Measurements from ENCODE around the gene ODAD4.
"Not testable (repeated sequence)": the region's sequence is repeated elsewhere in the genome, so short reads cannot be mapped to it uniquely, and the experiment has no call there.

ODAD4 gene

GRCh38 chr17:42002175-42002791 lies 71.9 kb downstream of the ODAD4 start:
- DNase-seq (no peak), ATAC-seq (no peak)

DNA sequence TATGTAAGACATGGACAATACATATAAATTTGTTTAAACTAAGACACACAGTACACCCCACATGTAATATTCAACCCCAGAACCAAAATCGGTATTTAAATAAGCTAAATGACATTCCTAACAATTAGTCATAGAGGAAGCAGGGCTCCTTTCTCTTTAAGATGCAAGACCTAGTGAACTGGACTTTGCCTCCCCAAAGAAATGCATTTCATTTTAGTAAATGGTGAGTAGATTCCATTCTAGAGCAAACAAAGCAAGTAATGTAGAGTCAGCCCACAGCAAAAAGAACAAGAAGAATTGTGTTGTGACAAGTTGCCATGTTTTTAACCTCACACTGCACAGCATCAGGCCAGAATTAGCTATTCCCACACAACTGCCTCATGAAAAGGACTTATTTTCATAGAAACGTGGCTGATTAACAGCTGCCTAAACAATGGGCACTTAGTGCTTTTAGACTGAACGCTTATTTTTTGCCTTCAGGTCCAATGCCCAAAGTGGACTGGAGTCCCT lies 72.4 kb downstream of the ODAD4 start:
- DNase-seq, result no peak
- ATAC-seq, result no peak

DNA sequence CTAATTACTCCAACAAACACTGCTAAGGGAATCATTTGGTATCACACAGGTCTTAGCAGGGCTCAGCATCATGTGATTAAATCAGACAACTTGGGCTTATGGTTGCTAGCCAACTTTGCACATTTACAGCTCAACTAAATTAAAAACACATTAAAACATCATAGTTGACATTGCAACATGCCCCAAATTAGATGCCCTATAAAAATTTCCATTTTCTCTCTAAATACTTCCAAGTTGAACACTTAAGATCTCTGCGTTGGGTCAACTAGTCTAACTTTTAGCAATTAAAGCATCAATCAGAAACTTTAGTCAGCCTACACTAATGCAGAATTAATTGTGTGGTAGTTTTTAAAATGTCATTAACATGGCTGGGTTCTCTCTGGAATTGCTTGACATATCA lies 74.7 kb downstream of the ODAD4 start:
- DNase-seq, result no peak
- no peak for ATAC-seq

DNA sequence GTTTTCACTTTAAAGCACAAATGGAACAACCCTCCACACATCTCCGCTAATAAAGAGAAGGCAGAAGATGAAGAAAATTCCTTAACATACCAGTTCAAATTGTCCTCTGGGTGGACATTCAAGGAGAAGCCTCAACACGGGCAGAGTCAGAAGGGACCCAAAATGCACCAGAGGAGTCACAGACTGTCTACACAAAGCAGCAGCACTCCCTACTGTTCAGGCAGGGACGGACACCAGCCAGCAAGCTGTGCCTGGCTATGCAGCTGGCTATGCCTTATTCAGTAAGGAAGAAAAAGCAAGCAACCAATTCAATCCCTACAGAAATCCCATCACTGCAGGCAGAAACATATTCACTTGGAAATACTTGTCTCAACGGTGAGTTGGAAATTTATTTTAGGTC lies 78.8 kb downstream of the ODAD4 start:
- no peak for DNase-seq
- ATAC-seq, result no peak

GRCh38 chr17:42010266-42010680 lies 79.9 kb downstream of the ODAD4 start:
- not testable (repeated sequence) for DNase-seq, ATAC-seq

- no peak for ATAC-seq
Observed at GRCh38 chr17:42010898-42011516, 80.6 kb downstream of the ODAD4 start.

DNA sequence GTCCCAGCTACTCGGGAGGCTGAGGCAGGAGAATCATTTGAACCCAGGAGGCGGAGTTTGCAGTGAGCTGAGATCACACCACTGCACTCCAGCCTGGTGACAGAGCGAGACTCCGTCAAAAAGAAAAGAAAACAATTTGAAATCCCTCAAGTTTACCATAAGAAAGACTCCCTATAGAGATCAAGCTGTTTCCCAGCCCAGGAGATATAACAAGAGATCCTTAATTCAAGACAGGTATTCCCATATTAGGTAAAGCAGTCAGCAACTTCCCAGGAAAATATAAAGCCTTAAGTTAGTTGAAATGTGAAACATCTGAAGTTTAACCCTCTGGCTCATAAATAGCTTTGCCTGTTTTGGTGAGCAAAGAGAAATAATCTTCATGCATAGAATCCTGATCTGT lies 81.9 kb downstream of the ODAD4 start:
- not testable (repeated sequence) for DNase-seq

More at GRCh38 chr17:42010898-42011516, 80.6 kb downstream of the ODAD4 start:
- no peak for DNase-seq

GRCh38 chr17:42013740-42014139 lies 83.3 kb downstream of the ODAD4 start:
- ATAC-seq, result not testable (repeated sequence)

More for the DNA sequence above, 81.9 kb downstream of the ODAD4 start:
- not testable (repeated sequence) for ATAC-seq

More at GRCh38 chr17:42013740-42014139, 83.3 kb downstream of the ODAD4 start:
- DNase-seq, result not testable (repeated sequence)

Data from stimulated activated naive CD8-positive, alpha-beta T cell treated with anti-CD3 and anti-CD28 coated beads, Interleukin-15, Interleukin-2, amounts not matched to agents 100 U/mL and 50 U/mL, for 24 hours (primary cell).